Measurements from ENCODE around the gene COX6A1. TPM values are rescaled to one million over a fixed set of nuclear protein-coding genes. Genes with fewer than 3 reads are reported as not detected.

COX6A1 gene
- total and polyA plus RNA-seq, 2 of the 13 experiments (the other 11 are each of a cell fraction or from before 2014, with no cell fraction given) = 542 to 673 TPM

DNA sequence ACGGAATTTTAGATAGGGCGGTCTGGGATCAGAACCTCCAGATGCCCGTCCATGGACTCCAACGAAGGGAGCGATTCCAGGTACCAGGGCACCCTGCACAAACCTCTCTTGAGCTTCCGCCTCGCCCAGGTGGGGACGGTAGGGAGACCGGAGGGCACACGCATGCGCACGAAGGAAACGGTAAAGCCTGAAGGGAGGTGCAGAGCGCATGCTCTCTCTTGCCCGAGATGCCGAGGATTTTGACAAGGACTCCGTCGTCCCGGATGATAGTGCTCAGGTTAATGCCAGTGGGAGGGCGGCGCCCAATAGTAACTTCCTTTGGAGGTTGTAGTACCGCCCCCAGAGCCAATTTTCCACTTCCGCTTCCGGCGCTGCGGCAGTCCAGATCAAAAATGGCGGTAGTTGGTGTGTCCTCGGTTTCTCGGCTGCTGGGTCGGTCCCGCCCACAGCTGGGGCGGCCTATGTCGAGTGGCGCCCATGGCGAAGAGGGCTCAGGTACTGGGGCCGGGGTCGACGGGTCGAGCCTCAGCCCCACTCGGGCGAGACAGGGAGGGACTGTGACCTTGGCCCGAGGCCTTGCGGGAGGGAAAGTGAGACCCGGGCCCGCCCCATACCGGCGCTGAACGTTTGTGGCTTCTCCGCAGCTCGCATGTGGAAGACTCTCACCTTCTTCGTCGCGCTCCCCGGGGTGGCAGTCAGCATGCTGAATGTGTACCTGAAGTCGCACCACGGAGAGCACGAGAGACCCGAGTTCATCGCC, at the start of gene COX6A1 (continued):
- TF ChIP-seq, protein P1, sequence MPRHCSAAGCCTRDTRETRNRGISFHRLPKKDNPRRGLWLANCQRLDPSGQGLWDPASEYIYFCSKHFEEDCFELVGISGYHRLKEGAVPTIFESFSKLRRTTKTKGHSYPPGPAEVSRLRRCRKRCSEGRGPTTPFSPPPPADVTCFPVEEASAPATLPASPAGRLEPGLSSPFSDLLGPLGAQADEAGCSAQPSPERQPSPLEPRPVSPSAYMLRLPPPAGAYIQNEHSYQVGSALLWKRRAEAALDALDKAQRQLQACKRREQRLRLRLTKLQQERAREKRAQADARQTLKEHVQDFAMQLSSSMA (CRISPR knock-in tag; IDR thresholded peaks at IDR 0.05) = no peak
- TF ChIP-seq MBNL3 (CRISPR knock-in tag; conservative IDR thresholded peaks at IDR 0.05) (no peak), SP1 (IDR thresholded peaks at IDR 0.05) (no peak), SP1 (CRISPR knock-in tag; IDR thresholded peaks at IDR 0.05) (peak; percentile 69), TBX3 (IDR thresholded peaks at IDR 0.05; ENCODE audit: borderline replicate concordance) (no peak), GABPB1 (CRISPR knock-in tag; IDR thresholded peaks at IDR 0.05) (peak; percentile 98), MAFG (CRISPR knock-in tag; IDR thresholded peaks at IDR 0.05) (no peak), IRF2 (CRISPR knock-in tag; IDR thresholded peaks at IDR 0.05) (0 out of 2 replicates have a peak, but pooled peaks have one; percentile 11), TEAD2 (CRISPR knock-in tag; IDR thresholded peaks at IDR 0.05) (no peak), HMG20A (CRISPR knock-in tag; IDR thresholded peaks at IDR 0.05; ENCODE audit: borderline replicate concordance) (no peak), KDM2A (CRISPR knock-in tag; IDR thresholded peaks at IDR 0.05; ENCODE audit: borderline replicate concordance, low read depth) (peak; percentile 75; the same call in 1 of the 2 replicates), PPARG (CRISPR knock-in tag; conservative IDR thresholded peaks at IDR 0.05) (0 out of 2 replicates have a peak, but pooled peaks have one; percentile 32), ZNF124 (CRISPR knock-in tag; IDR thresholded peaks at IDR 0.05) (peak; percentile 62; the same call in 1 of the 2 replicates), ZNF263 (CRISPR knock-in tag; IDR thresholded peaks at IDR 0.05) (peak; percentile 89), ZNF839 (CRISPR knock-in tag; IDR thresholded peaks at IDR 0.05; ENCODE audit: borderline replicate concordance) (0 out of 2 replicates have a peak, but pooled peaks have one; percentile 41), SUZ12 (IDR thresholded peaks at IDR 0.05; ENCODE audit: low read depth, low read length) (no peak), ZNF75D (CRISPR knock-in tag; IDR thresholded peaks at IDR 0.05; ENCODE audit: borderline replicate concordance) (no peak), ZNF3 (CRISPR knock-in tag; IDR thresholded peaks at IDR 0.05) (no peak), RCOR2 (CRISPR knock-in tag; IDR thresholded peaks at IDR 0.05) (no peak), SETDB1 (CRISPR knock-in tag; IDR thresholded peaks at IDR 0.05; ENCODE audit: borderline replicate concordance) (no peak), NCOA5 (CRISPR knock-in tag; IDR thresholded peaks at IDR 0.05) (no peak), RORA (CRISPR knock-in tag; IDR thresholded peaks at IDR 0.05) (no peak)
- TF ChIP-seq, protein P2, sequence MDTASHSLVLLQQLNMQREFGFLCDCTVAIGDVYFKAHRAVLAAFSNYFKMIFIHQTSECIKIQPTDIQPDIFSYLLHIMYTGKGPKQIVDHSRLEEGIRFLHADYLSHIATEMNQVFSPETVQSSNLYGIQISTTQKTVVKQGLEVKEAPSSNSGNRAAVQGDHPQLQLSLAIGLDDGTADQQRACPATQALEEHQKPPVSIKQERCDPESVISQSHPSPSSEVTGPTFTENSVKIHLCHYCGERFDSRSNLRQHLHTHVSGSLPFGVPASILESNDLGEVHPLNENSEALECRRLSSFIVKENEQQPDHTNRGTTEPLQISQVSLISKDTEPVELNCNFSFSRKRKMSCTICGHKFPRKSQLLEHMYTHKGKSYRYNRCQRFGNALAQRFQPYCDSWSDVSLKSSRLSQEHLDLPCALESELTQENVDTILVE (CRISPR knock-in tag; IDR thresholded peaks at IDR 0.05) = peak; percentile 40; the same call in 1 of the 2 replicates
- TF ChIP-seq, protein P3, sequence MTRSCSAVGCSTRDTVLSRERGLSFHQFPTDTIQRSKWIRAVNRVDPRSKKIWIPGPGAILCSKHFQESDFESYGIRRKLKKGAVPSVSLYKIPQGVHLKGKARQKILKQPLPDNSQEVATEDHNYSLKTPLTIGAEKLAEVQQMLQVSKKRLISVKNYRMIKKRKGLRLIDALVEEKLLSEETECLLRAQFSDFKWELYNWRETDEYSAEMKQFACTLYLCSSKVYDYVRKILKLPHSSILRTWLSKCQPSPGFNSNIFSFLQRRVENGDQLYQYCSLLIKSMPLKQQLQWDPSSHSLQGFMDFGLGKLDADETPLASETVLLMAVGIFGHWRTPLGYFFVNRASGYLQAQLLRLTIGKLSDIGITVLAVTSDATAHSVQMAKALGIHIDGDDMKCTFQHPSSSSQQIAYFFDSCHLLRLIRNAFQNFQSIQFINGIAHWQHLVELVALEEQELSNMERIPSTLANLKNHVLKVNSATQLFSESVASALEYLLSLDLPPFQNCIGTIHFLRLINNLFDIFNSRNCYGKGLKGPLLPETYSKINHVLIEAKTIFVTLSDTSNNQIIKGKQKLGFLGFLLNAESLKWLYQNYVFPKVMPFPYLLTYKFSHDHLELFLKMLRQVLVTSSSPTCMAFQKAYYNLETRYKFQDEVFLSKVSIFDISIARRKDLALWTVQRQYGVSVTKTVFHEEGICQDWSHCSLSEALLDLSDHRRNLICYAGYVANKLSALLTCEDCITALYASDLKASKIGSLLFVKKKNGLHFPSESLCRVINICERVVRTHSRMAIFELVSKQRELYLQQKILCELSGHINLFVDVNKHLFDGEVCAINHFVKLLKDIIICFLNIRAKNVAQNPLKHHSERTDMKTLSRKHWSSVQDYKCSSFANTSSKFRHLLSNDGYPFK (CRISPR knock-in tag; IDR thresholded peaks at IDR 0.05; ENCODE audit: borderline replicate concordance) = peak; percentile 94; the same call in 1 of the 2 replicates
- TF ChIP-seq, protein P4, sequence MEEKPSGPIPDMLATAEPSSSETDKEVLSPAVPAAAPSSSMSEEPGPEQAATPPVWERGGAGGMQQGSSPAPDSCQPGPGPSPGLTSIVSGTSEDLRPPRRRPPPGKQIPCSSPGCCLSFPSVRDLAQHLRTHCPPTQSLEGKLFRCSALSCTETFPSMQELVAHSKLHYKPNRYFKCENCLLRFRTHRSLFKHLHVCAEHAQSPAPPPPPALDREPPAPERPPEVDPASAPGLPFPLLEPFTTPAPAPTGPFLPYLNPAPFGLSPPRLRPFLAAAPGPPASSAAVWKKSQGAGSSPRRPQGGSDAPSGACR (CRISPR knock-in tag; IDR thresholded peaks at IDR 0.05) = no peak

All from HepG2 (cell line).